GM18502 (cell line): ENCODE results near the gene FAM171A2.
A peak's percentile ranks its signal among the peaks of the same experiment; 100 is the strongest.

ENCODE experiments used
- ATAC-seq: cut with Tn5 transposase; IDR thresholded peaks from one replicate; pipeline ENCODE4 v1.9.1; 2021; ENCODE audit warnings: mild to moderate bottlenecking; ENCODE audit not compliant: unreplicated experiment, poor library complexity

The FAM171A2 gene

DNA sequence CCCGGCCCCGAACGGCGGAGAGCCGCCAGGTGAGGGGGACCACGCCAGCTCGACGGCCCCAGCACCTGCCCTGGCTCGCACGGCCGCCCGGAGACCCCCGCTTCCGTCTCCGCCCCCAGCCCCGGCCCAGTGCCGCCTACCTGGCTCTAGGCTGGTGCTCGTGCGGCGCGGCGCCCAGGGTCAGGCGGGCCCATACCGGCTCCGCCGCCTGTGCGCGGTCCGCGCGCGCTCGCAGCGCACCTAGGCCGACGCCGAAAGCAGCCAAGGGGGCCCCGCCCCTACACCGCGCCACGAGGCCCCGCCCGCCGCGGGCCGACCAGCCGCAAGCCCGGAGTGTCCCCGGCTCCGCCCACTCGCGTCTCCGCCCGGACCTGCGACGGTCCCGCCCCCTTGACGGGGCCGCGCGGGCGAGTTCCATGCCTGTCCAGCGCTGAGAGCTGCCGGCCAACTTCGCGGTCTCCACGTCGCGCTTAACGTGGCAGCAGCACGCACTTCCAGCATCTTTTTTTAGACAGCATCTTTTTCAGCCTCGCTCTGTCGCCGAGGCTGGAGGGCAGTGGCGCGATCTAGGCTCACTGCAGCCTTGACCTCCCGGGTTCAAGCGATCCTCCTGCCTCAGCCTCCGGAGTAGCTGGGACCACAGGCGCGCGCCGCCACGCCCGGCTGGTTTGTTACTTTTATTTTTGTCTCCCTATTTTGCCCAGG lies 38.9 kb downstream of the FAM171A2 start, which contains the start of gene SLC25A39:
Gene SLC25A39, minus strand, starts transcription at position 253 of the 705 bp plus-strand sequence. CDS start 1,261 bp downstream, outside the sequence.
- peak; percentile 66 for ATAC-seq

DNA sequence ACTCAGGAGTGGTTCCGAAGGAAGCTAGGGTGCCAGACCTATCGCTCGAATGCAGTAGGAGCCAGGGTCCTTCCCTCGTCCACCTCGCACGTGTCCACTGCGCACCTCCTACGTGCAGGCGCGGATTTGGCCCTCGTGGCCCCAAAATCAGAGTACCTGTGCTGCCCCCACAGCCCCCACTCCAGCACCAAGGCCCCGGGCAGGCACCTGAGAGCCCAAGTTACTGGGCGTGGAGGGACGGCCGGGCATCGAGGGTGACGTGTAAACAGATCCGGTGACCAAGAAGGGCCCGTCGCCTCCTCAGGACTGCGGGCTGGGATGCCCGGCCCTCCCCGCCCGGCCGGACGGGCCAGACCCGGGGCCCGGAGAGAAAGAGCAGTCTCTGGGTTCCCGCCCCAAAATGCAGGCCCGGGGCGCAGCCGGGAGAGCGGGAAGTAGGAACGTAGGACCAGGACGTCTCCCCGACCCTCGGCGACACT lies 39.5 kb downstream of the FAM171A2 start:
- ATAC-seq: peak; percentile 3

GRCh38 chr17:44323359-44324091 lies 40.1 kb downstream of the FAM171A2 start:
- no peak for ATAC-seq

DNA sequence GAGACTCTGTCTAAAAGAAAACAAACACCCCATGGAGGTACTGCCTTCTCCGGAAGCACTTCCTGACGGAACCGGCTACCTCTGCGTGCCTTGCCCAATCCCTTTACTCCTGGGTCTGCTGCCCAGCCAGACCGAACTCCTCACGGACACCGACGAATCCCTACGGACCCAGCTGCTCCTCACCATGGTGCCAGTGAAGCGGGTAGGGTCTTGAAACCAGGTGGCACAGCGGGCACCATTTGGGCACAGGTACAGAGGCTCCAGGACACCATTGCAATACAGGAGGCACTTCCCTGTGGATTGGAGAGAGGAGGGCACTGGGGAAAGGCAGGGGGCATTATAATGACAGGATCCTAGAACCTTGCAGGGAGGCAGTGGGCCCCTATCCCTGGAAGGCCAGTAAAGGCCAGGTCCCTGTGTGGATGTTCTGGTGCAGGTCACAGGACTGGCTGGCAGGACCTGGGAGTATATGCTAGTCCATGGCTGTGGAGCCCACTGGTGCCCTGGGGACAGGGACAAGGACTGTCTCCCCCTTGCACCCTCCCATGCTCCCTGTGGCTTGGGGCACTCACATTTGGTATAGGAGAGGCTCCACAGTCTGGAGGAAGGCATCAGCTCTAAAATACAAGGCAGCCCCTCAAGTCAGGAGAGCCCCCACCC lies 41.3 kb downstream of the FAM171A2 start:
- ATAC-seq: no peak

- ATAC-seq: no peak
Observed at GRCh38 chr17:44321246-44322120, 42.2 kb downstream of the FAM171A2 start.

GRCh38 chr17:44320066-44320465 lies 43.6 kb downstream of the FAM171A2 start:
- ATAC-seq: no peak

- no peak for ATAC-seq
Observed at GRCh38 chr17:44318077-44318892, 45.4 kb downstream of the FAM171A2 start.

- no peak for ATAC-seq
Observed at GRCh38 chr17:44317545-44317944, 46.1 kb downstream of the FAM171A2 start.

- ATAC-seq: no peak
Observed at GRCh38 chr17:44315760-44316731, 47.6 kb downstream of the FAM171A2 start.

DNA sequence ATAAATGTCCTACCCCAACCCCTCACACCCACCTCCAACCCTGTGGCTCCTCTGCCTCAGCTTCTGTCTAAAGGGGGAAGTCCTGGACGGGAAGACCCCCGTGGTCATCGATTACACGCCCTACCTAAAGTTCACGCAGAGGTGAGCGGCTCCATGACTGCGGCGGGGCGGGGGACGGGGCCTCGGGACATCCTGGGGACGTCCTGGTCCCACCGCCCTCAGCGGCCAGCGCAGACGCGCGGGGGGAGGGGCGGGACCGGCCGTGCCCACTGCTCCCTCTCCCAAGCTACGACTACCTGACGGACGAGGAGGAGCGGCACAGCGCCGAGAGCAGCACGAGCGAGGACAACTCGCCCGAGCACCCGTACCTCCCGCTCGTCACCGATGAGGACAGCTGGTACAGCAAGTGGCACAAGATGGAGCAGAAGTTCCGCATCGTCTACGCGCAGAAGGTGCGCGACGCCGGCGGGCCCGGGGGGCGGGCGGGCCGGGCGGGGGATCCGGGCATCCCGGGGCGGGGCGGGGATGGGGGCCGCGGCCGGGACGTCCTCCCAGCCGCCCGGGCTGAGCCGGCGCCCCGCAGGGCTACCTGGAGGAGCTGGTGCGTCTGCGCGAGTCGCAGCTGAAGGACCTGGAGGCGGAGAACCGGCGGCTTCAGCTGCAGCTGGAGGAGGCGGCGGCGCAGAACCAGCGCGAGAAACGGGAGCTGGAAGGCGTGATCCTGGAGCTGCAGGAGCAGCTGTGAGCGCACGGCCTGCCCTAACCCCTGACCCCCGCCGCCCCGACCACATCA lies 48.6 kb downstream of the FAM171A2 start:
- no peak for ATAC-seq

GRCh38 chr17:44314524-44314868 lies 49.2 kb downstream of the FAM171A2 start:
- no peak for ATAC-seq

DNA sequence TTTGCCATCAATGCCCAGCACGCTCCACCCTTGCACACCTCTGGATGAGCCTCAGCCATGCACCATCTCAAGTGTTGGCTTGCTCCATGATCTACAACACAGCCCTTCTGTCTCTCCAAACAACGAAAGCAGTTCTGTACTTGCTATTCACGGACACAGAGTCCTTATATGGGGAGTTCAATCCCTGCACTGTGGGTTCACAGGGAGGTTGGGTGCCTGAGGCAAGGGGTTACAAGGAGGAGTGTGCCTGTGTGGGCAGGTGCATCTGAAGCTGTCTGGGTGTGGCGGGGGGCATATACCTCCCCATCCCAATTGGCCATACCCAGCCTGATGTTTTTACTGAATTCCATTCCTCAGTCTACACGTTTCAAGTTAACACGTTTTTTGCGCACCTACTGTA lies 49.6 kb downstream of the FAM171A2 start:
- no peak for ATAC-seq

DNA sequence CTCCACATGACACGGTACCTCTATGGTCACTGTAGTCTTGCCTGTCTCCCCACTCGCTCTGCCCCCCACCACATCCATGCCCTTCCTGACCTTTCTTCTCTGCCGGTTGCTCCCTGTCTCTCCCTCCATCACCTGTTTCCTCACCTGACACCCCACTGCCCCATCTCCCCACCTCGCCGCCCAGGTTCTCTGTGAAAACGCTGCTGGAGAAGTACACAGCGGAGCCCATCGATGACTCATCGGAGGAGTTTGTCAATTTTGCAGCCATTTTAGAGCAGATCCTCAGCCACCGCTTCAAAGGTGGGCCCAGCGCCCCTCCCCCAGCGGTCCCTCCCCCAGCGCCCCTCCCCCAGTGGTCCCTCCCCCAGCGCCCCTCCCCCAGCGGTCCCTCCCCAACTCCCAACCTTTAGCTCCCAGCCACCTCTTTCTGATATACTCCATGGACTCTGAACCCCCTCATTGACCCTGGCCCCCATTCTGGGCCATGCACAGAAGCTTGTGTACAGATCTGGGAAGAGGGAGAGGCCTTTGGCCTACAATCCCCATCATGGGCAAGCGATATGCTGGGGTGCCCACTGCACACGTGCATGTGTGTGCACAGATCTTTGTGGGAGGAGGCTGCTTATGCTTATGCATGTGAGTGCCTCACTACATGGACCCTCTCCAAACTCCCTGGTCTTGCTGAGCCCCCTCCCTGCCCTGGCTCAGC lies 51.1 kb downstream of the FAM171A2 start:
- no peak for ATAC-seq

DNA sequence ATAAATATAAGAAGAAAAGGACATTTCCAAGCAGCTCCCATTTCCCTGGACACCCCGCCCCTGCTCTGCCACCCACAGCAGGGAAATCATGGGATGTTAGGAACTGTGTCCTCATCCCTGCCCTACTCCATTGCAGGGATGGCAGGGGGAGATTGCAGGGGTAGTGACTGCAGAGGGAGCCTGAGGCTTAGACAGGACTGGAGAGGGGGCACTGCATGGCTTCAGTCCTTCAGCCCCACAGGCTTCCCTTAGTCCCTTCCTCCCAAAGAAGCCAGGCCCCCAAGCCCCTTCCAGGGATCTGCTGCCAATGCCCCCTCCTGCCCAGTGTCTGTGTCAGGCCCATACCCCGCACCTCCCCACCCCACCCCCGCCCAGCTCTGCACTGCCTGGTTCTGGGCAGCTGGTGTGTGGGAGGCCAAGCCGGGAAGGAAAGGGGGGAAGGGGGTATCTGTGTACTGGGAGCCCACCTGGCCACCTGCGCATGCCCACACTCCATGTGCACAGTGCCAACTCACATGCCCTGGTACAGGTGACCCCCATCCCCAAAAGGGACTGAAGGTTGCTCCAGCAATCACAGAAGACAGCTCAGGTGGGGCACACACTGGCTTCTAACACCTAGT lies 52.0 kb downstream of the FAM171A2 start:
- ATAC-seq: no peak

DNA sequence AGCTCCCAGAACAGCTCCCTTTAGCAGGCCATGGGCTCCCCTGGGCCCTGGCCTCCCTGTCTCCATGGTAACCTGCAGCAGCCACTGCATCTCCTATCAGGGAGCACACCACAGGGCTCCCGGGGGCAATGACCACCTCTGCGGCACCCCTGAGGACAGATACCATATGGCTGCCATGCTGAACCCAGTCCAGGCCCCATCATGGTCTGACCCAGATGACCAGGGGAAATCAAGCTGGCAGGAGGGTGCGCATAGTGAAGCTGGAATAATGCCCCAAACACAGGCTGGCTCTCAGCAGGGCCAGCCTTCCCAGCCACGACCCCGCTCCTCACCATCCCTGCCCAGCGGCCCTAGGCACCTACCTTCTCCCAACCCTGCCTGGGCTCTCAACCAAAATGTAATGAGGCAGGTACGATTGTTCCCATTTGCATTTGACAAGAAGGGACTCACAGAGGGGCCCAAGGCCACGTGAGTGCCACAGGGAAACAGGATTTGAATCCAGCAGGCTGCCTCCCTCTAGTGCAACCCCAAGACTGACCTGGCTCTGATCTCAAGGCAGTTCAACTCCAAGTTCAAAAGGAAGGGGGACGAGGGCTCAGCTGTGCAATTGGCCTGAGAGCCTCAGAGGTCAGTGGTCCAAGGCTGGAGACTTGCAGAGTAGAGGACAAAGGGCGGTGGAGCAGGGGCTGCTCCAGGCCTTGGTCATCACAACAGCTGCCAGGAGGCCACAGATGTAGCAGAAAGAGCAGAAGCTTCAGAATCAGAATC lies 52.9 kb downstream of the FAM171A2 start:
- ATAC-seq: no peak

DNA sequence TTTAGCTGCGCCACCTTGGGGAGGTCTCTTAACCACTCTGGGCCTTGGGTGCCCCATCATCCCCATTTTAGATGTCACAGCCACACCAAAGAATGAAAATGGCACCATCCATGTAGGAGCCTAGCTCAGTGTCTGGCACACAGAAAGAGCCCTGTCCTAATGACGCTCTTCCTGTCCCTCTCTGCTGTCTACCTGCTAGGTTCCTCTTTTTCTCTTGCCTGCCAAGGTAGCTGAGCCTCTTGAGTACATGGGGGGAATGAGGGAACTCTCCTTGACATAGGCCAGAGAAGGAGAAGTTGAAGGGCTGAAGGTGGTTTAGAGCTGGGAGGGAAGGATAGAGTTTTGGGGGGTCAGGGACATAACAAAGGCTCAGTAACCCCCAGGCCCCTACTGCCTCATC lies 53.5 kb downstream of the FAM171A2 start:
- no peak for ATAC-seq
